ENCODE data around the gene TIMM21. TPM values are rescaled to one million over a fixed set of nuclear protein-coding genes. Genes with fewer than 3 reads are reported as not detected.

TIMM21 gene
- total RNA-seq, 1 donor from 2014 or later = 25.0 TPM

GRCh38 chr18:74155276-74155675, 7.0 kb downstream of the TIMM21 start:
- Histone ChIP-seq H3K36me3 (peaks cover 4 to 41% of the 10 kb centered on the region in 2 donors), H3K27me3 (no peaks in the 10 kb centered on the region), H3K9me3 (no peaks in the 10 kb centered on the region), H3K4me1 (peaks cover 6% of the 10 kb centered on the region), H3K27ac (no peak overlapping the region), H3K4me3 (no peak overlapping the region)
- TF ChIP-seq POLR2A (IDR thresholded peaks at IDR 0.05) (no peak), CTCF (IDR thresholded peaks at IDR 0.05) (no peak)
- no peak for DNase-seq (ENCODE audit: extremely low spot score in 2 of 2)
- intact Hi-C loops (cut with DNase I) = no loop called here

GRCh38 chr18:74163019-74163660, 14.8 kb downstream of the TIMM21 start:
- Histone ChIP-seq H3K27me3 (no peaks in the 10 kb centered on the region), H3K27ac (no peak overlapping the region), H3K36me3 (peaks cover 0 to 27% of the 10 kb centered on the region in 2 donors), H3K4me1 (no peaks in the 10 kb centered on the region), H3K4me3 (no peak overlapping the region), H3K9me3 (no peaks in the 10 kb centered on the region)
- intact Hi-C loops (cut with DNase I) = no loop called here
- TF ChIP-seq CTCF (IDR thresholded peaks at IDR 0.05) (no peak), POLR2AphosphoS5 (IDR thresholded peaks at IDR 0.05; ENCODE audit: insufficient read depth in 1 of 2, low read depth in 1 of 2) (no peak), POLR2A (IDR thresholded peaks at IDR 0.05) (no peak)
- no peak for DNase-seq (ENCODE audit: extremely low spot score in 2 of 2)

GRCh38 chr18:74166386-74166785, 18.1 kb downstream of the TIMM21 start:
- H3K27ac ChIP-seq = no peak overlapping the region
- no peaks in the 10 kb centered on the region for H3K4me1 ChIP-seq

GRCh38 chr18:74171910-74172606, 23.7 kb downstream of the TIMM21 start:
- intact Hi-C loops (cut with DNase I) = no loop called here
- no peak for DNase-seq (ENCODE audit: extremely low spot score in 2 of 2)
- H3K27ac ChIP-seq = no peak overlapping the region
- TF ChIP-seq POLR2AphosphoS5 (IDR thresholded peaks at IDR 0.05; ENCODE audit: insufficient read depth in 1 of 2, low read depth in 1 of 2) (no peak), POLR2A (IDR thresholded peaks at IDR 0.05) (no peak), CTCF (IDR thresholded peaks at IDR 0.05) (no peak)
- no peaks in the 10 kb centered on the region for H3K4me1 ChIP-seq
- no peaks in the 10 kb centered on the region for H3K9me3 ChIP-seq
- H3K36me3 ChIP-seq = no peaks in the 10 kb centered on the region
- no peaks in the 10 kb centered on the region for H3K27me3 ChIP-seq
- no peak overlapping the region for H3K4me3 ChIP-seq

More at GRCh38 chr18:74166386-74166785, 18.1 kb downstream of the TIMM21 start:
- TF ChIP-seq POLR2A (IDR thresholded peaks at IDR 0.05) = no peak
- no peak for TF ChIP-seq POLR2AphosphoS5 (IDR thresholded peaks at IDR 0.05; ENCODE audit: insufficient read depth in 1 of 2, low read depth in 1 of 2)
- TF ChIP-seq CTCF (IDR thresholded peaks at IDR 0.05) = no peak
- DNase-seq (ENCODE audit: extremely low spot score in 2 of 2) = no peak
- H3K4me3 ChIP-seq = no peak overlapping the region
- H3K36me3 ChIP-seq = no peaks in the 10 kb centered on the region
- no peaks in the 10 kb centered on the region for H3K9me3 ChIP-seq
- intact Hi-C loops (cut with DNase I) = no loop called here
- H3K27me3 ChIP-seq = no peaks in the 10 kb centered on the region

Data from vagina (tissue), 2 donors.